H1 (cell line): ENCODE data around the gene CCL23. TPM values are rescaled to one million over a fixed set of nuclear protein-coding genes. Genes with fewer than 3 reads are reported as not detected.

Experiments used
- CTCF ChIA-PET: fragments of 300-600 bp; sonication (Branson Sonifier 250); formaldehyde crosslinking; loops from one replicate; lab custom pipeline; 2021; ENCODE audit not compliant: partially characterized antibody; lab: Charles Lee
- POLR2A ChIA-PET: fragments of 300-600 bp; sonication (Branson Sonifier 250); formaldehyde crosslinking; loops from one replicate; lab custom pipeline; 2021; ENCODE audit warnings: inconsistent platforms; ENCODE audit not compliant: partially characterized antibody; lab: Charles Lee
- DNase-seq, 2 experiments: peaks; one replicate each; pipeline versions ENCODE4 v3.0.0 to v3.0.0-alpha.2; 2010 to 2022; ENCODE audit warnings: low spot score in 2 of 2, low read depth in 1 of 2, mixed read lengths in 1 of 2
- FAIRE-seq: peaks from 2 replicates; lab custom pipeline; 2011; peaks lifted over from hg19 to GRCh38; lab: Jason Lieb, UNC
- H2AFZ ChIP-seq: 2 replicates; pipeline ENCODE4 v1.8.1; 2012; ENCODE audit warnings: low read length, inconsistent platforms
- H2AK5ac ChIP-seq: 2 replicates; pipeline ENCODE4 v1.6.1; 2013; ENCODE audit warnings: low read depth, low read length
- H2BK120ac ChIP-seq: replicated peaks from 2 replicates; pipeline ENCODE3; 2013; ENCODE audit warnings: low read depth, low read length, inconsistent platforms
- H2BK12ac ChIP-seq: 2 replicates; pipeline ENCODE4 v1.6.1; 2013; ENCODE audit warnings: low read depth, low read length
- H2BK15ac ChIP-seq: 2 replicates; pipeline ENCODE4 v1.6.1; 2013; ENCODE audit warnings: low read length
- H2BK20ac ChIP-seq: 2 replicates; pipeline ENCODE4 v1.6.1; 2013; ENCODE audit warnings: low read length
- H2BK5ac ChIP-seq: 2 replicates; pipeline ENCODE4 v1.6.1; 2013; ENCODE audit warnings: low read depth, low read length
- H3K14ac ChIP-seq: 2 replicates; pipeline ENCODE4 v1.6.1; 2013; ENCODE audit warnings: inconsistent platforms; ENCODE audit not compliant: insufficient read length
- H3K18ac ChIP-seq: 2 replicates; pipeline ENCODE4 v1.6.1; 2013; ENCODE audit warnings: low read length; ENCODE audit errors: extremely low read depth
- H3K23ac ChIP-seq: 2 replicates; pipeline ENCODE4 v1.6.1; 2013; ENCODE audit warnings: inconsistent platforms; ENCODE audit not compliant: insufficient read length
- H3K23me2 ChIP-seq: 2 replicates; pipeline ENCODE4 v1.6.1; 2013; ENCODE audit warnings: low read depth, low read length
- H3K27ac ChIP-seq: 2 replicates; pipeline ENCODE4 v1.6.1; 2011; ENCODE audit warnings: low read depth, low read length, inconsistent platforms
- H3K27me3 ChIP-seq, 4 experiments: replicated peaks in 1 of 4; 1 replicate in 1 of 4; 2 replicates in 3 of 4; pipeline versions ENCODE4 v1.6.1 to v1.8.1; 2011 to 2013; ENCODE audit warnings: low read length in 3 of 4, mild to moderate bottlenecking in 3 of 4, inconsistent platforms in 2 of 4, mixed read lengths in 2 of 4, moderate library complexity in 1 of 4; ENCODE audit not compliant: control insufficient read depth in 3 of 4, insufficient read depth in 3 of 4; ENCODE audit errors: extremely low read depth in 1 of 4
- H3K36me3 ChIP-seq, 4 experiments: 2 replicates each; pipeline versions ENCODE4 v1.6.1 to v1.8.1; 2011 to 2013; ENCODE audit warnings: mild to moderate bottlenecking in 4 of 4, low read length in 3 of 4, moderate library complexity in 2 of 4, control low read depth in 1 of 4, inconsistent platforms in 1 of 4; ENCODE audit not compliant: insufficient read depth in 4 of 4, control insufficient read depth in 2 of 4
- H3K4ac ChIP-seq: replicated peaks from 2 replicates; pipeline ENCODE3; 2013; ENCODE audit warnings: low read length, low read depth, mixed read lengths, inconsistent platforms; ENCODE audit not compliant: insufficient read length
- H3K4me1 ChIP-seq, 4 experiments: replicated peaks in 1 of 4; 1 replicate in 1 of 4; 2 replicates in 3 of 4; pipeline versions ENCODE4 v1.6.1 to v1.8.1; 2011 to 2013; ENCODE audit warnings: low read length in 3 of 4, inconsistent platforms in 2 of 4, mixed read lengths in 1 of 4; ENCODE audit not compliant: insufficient read depth in 4 of 4, control insufficient read depth in 3 of 4
- H3K4me2 ChIP-seq, 2 experiments: 2 replicates each; pipeline versions ENCODE4 v1.6.1 to v1.8.1; 2011 to 2013; ENCODE audit warnings: low read depth in 2 of 2, low read length in 2 of 2, control low read depth in 1 of 2, inconsistent platforms in 1 of 2, mild to moderate bottlenecking in 1 of 2; ENCODE audit not compliant: insufficient read depth in 1 of 2
- H3K4me3 ChIP-seq, 4 experiments: fragments of 200-600, 300-600 bp in 1 of 4; sonication (generic), shearing (Covaris generic), sonication (Bioruptor Twin) in 1 of 4; 2 replicates each; pipeline versions ENCODE4 v1.5.1 to v1.8.1; 2011 to 2016; ENCODE audit warnings: low read length in 4 of 4, low read depth in 3 of 4, control low read depth in 2 of 4, inconsistent platforms in 2 of 4, mild to moderate bottlenecking in 2 of 4, mixed read lengths in 1 of 4, moderate library complexity in 1 of 4; ENCODE audit not compliant: insufficient read depth in 2 of 4; ENCODE audit errors: extremely low read depth in 1 of 4
- H3K56ac ChIP-seq: replicated peaks from 2 replicates; pipeline ENCODE3; 2013; ENCODE audit warnings: low read depth, mild to moderate bottlenecking, mixed read lengths, low read length, inconsistent platforms; ENCODE audit not compliant: insufficient read length
- H3K79me1 ChIP-seq: 2 replicates; pipeline ENCODE4 v1.6.1; 2013; ENCODE audit warnings: low read depth, low read length, control low read depth
- H3K79me2 ChIP-seq, 2 experiments: 2 replicates each; pipeline versions ENCODE4 v1.6.1 to v1.8.1; 2012 to 2013; ENCODE audit warnings: low read length in 2 of 2, mild to moderate bottlenecking in 2 of 2, inconsistent platforms in 1 of 2; ENCODE audit not compliant: insufficient read depth in 2 of 2, control insufficient read depth in 1 of 2
- H3K9ac ChIP-seq, 4 experiments: replicated peaks in 1 of 4; 1 replicate in 1 of 4; 2 replicates in 3 of 4; pipeline versions ENCODE4 v1.6.1 to v1.8.1; 2011 to 2013; ENCODE audit warnings: low read depth in 3 of 4, low read length in 3 of 4, control low read depth in 2 of 4, mild to moderate bottlenecking in 2 of 4, moderate library complexity in 2 of 4, inconsistent platforms in 1 of 4; ENCODE audit errors: extremely low read depth in 1 of 4
- H3K9me3 ChIP-seq, 2 experiments: 2 replicates each; pipeline versions ENCODE4 v1.6.1 to v1.8.1; 2012 to 2013; ENCODE audit warnings: mild to moderate bottlenecking in 2 of 2, moderate library complexity in 2 of 2, control low read depth in 1 of 2, inconsistent platforms in 1 of 2, low read depth in 1 of 2, low read length in 1 of 2, mixed read lengths in 1 of 2; ENCODE audit not compliant: insufficient read depth in 2 of 2
- H4K20me1 ChIP-seq, 2 experiments: replicated peaks in 1 of 2; 2 replicates each; pipeline versions ENCODE3 to v1.8.1; 2011 to 2013; ENCODE audit warnings: inconsistent platforms in 2 of 2, low read length in 2 of 2, mild to moderate bottlenecking in 1 of 2; ENCODE audit not compliant: insufficient read depth in 2 of 2, control insufficient read depth in 1 of 2
- H4K5ac ChIP-seq: 2 replicates; pipeline ENCODE4 v1.6.1; 2013; ENCODE audit warnings: low read length, low read depth, mixed read lengths, inconsistent platforms; ENCODE audit not compliant: insufficient read length
- H4K8ac ChIP-seq: 2 replicates; pipeline ENCODE4 v1.8.0; 2013; ENCODE audit warnings: mild to moderate bottlenecking, moderate library complexity, low read length, inconsistent platforms; ENCODE audit not compliant: insufficient read depth; ENCODE audit errors: extremely low read depth
- H4K91ac ChIP-seq: replicated peaks from 2 replicates; pipeline ENCODE3; 2013; ENCODE audit warnings: low read length, mixed read lengths, inconsistent platforms; ENCODE audit not compliant: insufficient read length
- CBX8 ChIP-seq: fragments of 300-800, 300-1000 bp; sonication (generic); IDR thresholded peaks from 2 replicates; pipeline ENCODE4 v1.7.1; 2016; ENCODE audit warnings: low read depth, low read length, borderline replicate concordance
- CTCF ChIP-seq, 3 experiments: IDR thresholded peaks; 1 replicate in 2 of 3; 2 replicates in 1 of 3; pipeline versions ENCODE4 v1.5.1 to v1.6.1; 2011; ENCODE audit warnings: low read length in 3 of 3, mild to moderate bottlenecking in 3 of 3, inconsistent platforms in 2 of 3, low read depth in 1 of 3, moderate library complexity in 1 of 3; ENCODE audit not compliant: insufficient read depth in 1 of 3; ENCODE audit errors: control extremely low read depth in 1 of 3
- EZH2 ChIP-seq: fragments of 200-600 bp; sonication (generic); IDR thresholded peaks from 2 replicates; pipeline ENCODE4 v1.7.1; 2012; ENCODE audit warnings: low read depth, mild to moderate bottlenecking, moderate library complexity, low read length, inconsistent platforms; ENCODE audit not compliant: severe bottlenecking
- MAFK ChIP-seq: IDR thresholded peaks from 2 replicates; pipeline ENCODE4 v1.6.1; 2012; ENCODE audit warnings: low read depth, mild to moderate bottlenecking, improper control_type of control experiment, low read length
- PHF8 ChIP-seq: fragments of 200-600 bp; sonication (generic); conservative IDR thresholded peaks from 2 replicates; pipeline ENCODE4 v1.7.1; 2012; ENCODE audit warnings: low read depth, mild to moderate bottlenecking, inconsistent platforms, low read length, moderate library complexity
- POU5F1 ChIP-seq: IDR thresholded peaks from 2 replicates; pipeline ENCODE4 v1.6.1; 2011; ENCODE audit warnings: low read depth, mild to moderate bottlenecking, low read length, moderate library complexity
- SAP30 ChIP-seq: fragments of 300-600 bp; sonication (generic); IDR thresholded peaks from 2 replicates; pipeline ENCODE4 v1.7.1; 2012; ENCODE audit warnings: low read length, moderate library complexity, mild to moderate bottlenecking, inconsistent platforms; ENCODE audit not compliant: insufficient read depth, insufficient replicate concordance
- SUZ12 ChIP-seq: fragments of 200-600 bp; sonication (generic); IDR thresholded peaks from 2 replicates; pipeline ENCODE4 v1.6.1; 2012; ENCODE audit warnings: mild to moderate bottlenecking, inconsistent platforms, low read length, moderate library complexity, mixed read lengths
- TCF12 ChIP-seq: IDR thresholded peaks from 2 replicates; pipeline ENCODE4 v1.6.1; 2011; ENCODE audit warnings: low read depth, mild to moderate bottlenecking, low read length
- YY1 ChIP-seq: IDR thresholded peaks from 2 replicates; pipeline ENCODE4 v1.6.1; 2011; ENCODE audit warnings: low read depth, mild to moderate bottlenecking, low read length
- WGBS, 2 experiments: shearing (Covaris generic) in 1 of 2; methylation state at CpG; one replicate each; pipeline versions ENCODE4 v1.1.6 to v1.1.7; 2013 to 2015; ENCODE audit warnings: low lambda C conversion rate in 2 of 2, mixed read lengths in 2 of 2, inconsistent platforms in 1 of 2, low coverage in 1 of 2, missing lambda C conversion rate in 1 of 2; ENCODE audit not compliant: insufficient replicate concordance in 2 of 2, insufficient coverage in 1 of 2, insufficient read length in 1 of 2; ENCODE audit errors: extremely low coverage in 1 of 2, missing lambda C conversion rate in 1 of 2; 5-methylcytosine and 5-hydroxymethylcytosine counted together
- polyA plus RNA-seq, 7 experiments: library from polyadenylated mRNA; depleted of rRNA in 3 of 7; stranded (reverse) in 5 of 7; unstranded in 2 of 7; fragments of >200 nt in 5 of 7; fragments of 200-250 nt in 2 of 7; gene quantifications; 1 replicate in 5 of 7; 2 replicates in 1 of 7; 4 replicates in 1 of 7; pipeline versions ENCODE4 v1.2.1 to v1.2.3, GENCODE V29; 2011 to 2013; ENCODE audit warnings: missing spikeins in 2 of 7, mixed read lengths in 2 of 7
- total RNA-seq: library from RNA; stranded (reverse); fragmentation: NEBNext Ultra II Directional; extraction: Animal tissue kit (Norgen Biotek cat#: 25700); gene quantifications from 2 replicates; pipeline ENCODE4 v1.2.1, GENCODE V29; 2021

Gene CCL23
- total and polyA plus RNA-seq, 2 of the 8 experiments (the other 6 are each of a cell fraction or from before 2014, with no cell fraction given): not detected

GRCh38 chr17:36066365-36066985 lies 48.7 kb upstream of the CCL23 start:
- no peak overlapping the region for H2AK5ac ChIP-seq
- DNase-seq: no peak
- no peaks in the 10 kb centered on the region for H3K36me3 ChIP-seq
- TF ChIP-seq SAP30 (no peak), TCF12 (no peak), CTCF (IDR thresholded peaks at IDR 0.05; ENCODE audit: control extremely low read depth in 1 of 3, insufficient read depth in 1 of 3, low read depth in 1 of 3, low read length in 3 of 3) (no peak), EZH2 (no peak), SUZ12 (no peak), POU5F1 (no peak), YY1 (no peak), MAFK (no peak), PHF8 (no peak), CBX8 (no peak)

More at GRCh38 chr17:36066365-36066985, 48.7 kb upstream of the CCL23 start:
- Histone ChIP-seq H2BK15ac (no peak overlapping the region), H2AFZ (no peak overlapping the region), H3K4me3 (no peak overlapping the region), H4K8ac (no peak overlapping the region), H2BK12ac (no peak overlapping the region), H3K79me1 (no peaks in the 10 kb centered on the region), H3K4ac (no peak overlapping the region), H3K56ac (no peak overlapping the region), H3K4me2 (no peak overlapping the region), H3K79me2 (no peaks in the 10 kb centered on the region), H3K9me3 (no peaks in the 10 kb centered on the region), H2BK120ac (no peak overlapping the region), H4K20me1 (no peaks in the 10 kb centered on the region), H4K91ac (no peak overlapping the region), H3K23me2 (no peaks in the 10 kb centered on the region), H3K23ac (no peak overlapping the region), H3K27ac (no peak overlapping the region), H3K4me1 (no peaks in the 10 kb centered on the region), H3K9ac (no peak overlapping the region), H3K27me3 (no peaks in the 10 kb centered on the region), H2BK20ac (no peak overlapping the region), H2BK5ac (no peak overlapping the region), H4K5ac (no peak overlapping the region), H3K14ac (no peak overlapping the region), H3K18ac (no peak overlapping the region)
- POLR2A ChIA-PET: no interaction called here
- CTCF ChIA-PET: no interaction called here
- WGBS, 2 experiments: 93% methylated on average over 6 of the region's 6 CpGs; no CpG with 5 or more reads in 1 of the 2 experiments
- FAIRE-seq: no peak
